ENCODE results near the gene CENPP.

Gene CENPP

GRCh38 chr9:92325269-92325990 is at the start of gene CENPP, which contains the start of gene NOL8:
CENPP (plus strand) TSS chr9:92325953.
NOL8 (minus strand) TSS chr9:92325350; CDS start chr9:92324161, 1,189 bp downstream.
- peak; percentile 88 for DNase-seq (ENCODE audit: low spot score)

DNA sequence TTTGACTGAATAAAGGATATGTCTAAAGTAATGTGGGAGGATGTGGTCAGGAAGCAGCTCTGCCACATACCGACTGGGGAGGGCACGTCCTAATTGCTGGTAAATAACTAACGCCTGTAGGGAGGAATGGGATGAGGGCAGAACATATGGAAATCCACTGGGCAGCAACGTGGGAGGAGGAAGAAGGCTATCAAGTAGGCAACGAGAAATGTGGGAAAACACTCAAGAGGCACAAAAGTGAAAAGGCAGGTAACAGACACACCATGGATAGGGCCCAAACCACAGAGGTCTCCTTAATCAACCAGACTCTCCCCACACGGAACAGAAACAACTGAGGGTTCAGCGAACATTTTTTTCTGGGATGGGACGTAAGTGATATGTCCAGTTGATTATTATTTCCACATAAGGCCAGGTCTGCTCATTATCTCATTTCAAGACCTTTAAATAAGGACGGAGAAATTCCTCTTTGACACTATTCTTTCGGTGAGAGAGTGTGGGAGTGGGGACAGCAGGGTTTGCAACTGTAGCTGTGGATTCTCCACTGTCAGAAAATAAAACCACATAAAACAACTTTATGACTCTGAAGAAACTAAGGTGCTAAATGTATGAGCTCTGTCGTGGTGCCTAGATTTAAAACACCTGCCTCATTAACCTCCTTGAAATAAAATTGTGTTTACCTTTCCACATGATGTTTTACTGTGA is 49.3 kb upstream of the CENPP start:
- DNase-seq (ENCODE audit: low spot score), result no peak

DNA sequence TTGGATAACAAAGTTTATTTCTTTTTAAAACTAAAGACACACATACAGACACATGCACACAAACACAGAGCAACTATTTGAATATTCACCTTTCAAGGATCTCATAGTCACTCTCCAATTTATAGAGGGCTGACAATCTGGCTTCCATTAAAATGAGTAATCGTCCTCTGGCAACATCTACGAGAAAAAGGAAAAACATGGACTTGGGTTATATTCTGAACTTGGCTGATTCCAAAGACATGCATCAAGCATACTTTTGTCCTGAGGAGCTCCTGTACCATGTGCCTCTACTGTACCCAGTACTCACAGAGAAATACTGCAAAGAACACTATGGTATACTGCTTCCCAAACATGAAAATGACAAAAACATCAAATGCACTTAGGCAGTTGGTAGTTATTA is 47.6 kb upstream of the CENPP start:
- no peak for DNase-seq (ENCODE audit: low spot score)

GRCh38 chr9:92279302-92279701 is 46.5 kb upstream of the CENPP start:
- no peak for DNase-seq (ENCODE audit: low spot score)

DNA sequence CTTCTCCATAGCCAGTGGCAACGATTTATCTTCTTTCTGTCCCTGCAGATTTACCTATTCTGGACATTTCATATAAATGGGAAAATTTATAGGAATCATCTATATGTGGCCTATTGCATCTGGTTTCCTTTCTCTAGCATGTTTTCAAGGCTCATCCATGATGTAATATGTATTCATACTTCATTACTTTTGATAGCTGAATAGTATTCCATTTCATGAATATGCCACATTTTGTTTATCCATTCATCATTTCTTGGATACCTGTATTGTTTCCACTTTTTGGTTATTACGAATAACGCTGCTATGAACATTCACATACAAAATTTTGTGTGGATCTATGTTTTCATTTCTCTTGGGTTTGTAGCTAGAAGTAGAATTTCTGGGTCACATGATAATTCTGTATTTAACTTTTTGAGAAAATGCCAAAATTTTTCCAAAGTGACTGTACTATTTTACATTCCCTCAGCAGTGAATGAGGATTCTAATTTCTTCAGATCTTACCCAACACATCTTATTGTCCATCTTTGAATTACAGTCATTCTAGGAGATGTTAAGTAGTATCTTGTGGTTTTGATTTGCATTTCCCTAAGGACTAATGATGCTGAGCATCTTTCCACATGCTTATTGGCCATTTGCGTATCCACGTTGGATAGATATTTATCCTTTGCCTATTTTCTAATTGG is 35.9 kb upstream of the CENPP start:
- no peak for DNase-seq (ENCODE audit: low spot score)

DNA sequence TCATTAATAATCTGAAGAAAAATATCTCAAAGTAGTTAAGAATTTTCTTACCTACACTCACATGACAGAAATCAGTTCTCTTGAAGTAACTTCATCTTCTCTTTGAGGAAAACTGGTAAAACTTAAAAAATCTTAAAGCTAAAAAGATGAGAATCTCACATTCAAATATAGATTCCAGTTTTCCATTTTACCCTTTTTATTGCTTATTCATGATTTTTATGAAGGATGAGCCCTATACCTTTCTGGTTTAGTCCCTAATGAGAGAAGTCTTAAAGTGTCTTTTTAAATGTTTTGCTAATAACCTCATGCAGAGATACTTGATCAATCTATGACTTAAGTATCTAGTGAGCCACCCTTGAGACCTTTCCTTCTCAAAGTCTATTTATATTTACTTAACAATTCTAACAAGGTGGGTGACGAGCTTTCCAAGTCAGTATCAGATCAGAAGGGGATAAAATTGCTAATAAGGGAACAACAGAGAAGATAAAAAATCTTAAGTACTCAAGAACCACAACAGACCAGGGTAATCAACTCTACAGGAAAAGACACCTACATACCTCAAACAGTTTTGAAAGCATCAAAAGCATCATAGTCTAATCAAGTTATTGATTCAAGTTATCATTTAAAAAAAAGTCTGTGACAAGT is 34.8 kb upstream of the CENPP start:
- DNase-seq (ENCODE audit: low spot score), result no peak

GRCh38 chr9:92291577-92291976 is 34.2 kb upstream of the CENPP start:
- no peak for DNase-seq (ENCODE audit: low spot score)

GRCh38 chr9:92292338-92293074 is 33.2 kb upstream of the CENPP start:
- peak; percentile 11 for DNase-seq (ENCODE audit: low spot score)

DNA sequence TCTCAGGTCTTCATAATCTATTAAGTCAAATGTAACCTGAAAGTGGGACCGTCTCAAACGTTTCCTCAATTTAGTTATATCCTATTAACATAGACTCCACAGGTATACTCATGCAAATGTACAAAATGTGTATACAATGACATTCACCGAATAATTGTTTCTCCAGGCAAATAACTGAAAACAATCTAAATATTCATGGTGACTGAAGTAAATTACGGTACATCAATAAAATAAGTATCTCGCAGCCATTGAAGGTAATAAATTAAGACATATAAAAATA is 32.7 kb upstream of the CENPP start:
- no peak for DNase-seq (ENCODE audit: low spot score)

GRCh38 chr9:92293452-92294296 is 32.1 kb upstream of the CENPP start, which contains the start of gene IARS1:
IARS1 (minus strand) TSS chr9:92293697; CDS start chr9:92289419, 4,278 bp downstream.
- DNase-seq (ENCODE audit: low spot score), result peak; percentile 97

- DNase-seq (ENCODE audit: low spot score), result peak; percentile 5
These were observed 31.5 kb upstream of the CENPP start for GRCh38 chr9:92294297-92294676.

GRCh38 chr9:92295240-92295790 is 30.4 kb upstream of the CENPP start:
- no peak for DNase-seq (ENCODE audit: low spot score)

- peak; percentile 10 for DNase-seq (ENCODE audit: low spot score)
These were observed 29.9 kb upstream of the CENPP start for GRCh38 chr9:92295827-92296258.

GRCh38 chr9:92297611-92298010 is 28.1 kb upstream of the CENPP start:
- no peak for DNase-seq (ENCODE audit: low spot score)

DNA sequence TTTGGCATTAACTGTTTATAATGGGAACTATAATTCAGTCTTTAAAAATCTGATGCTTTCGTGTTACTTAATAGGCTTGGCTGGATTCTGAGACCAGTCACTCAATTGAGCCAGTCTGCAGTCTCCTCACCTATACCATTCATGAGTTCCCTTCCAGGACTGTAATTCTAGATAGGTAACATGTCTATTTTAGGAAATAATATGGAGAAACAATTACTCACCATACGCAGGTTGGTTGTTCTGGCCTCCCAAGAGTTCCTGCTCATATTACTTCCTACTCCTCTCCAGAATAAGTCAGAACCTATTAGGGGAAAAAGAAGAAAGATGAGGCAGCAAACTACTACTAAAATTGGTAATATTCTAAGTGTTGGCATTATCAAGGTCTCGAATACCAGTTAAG is 27.7 kb upstream of the CENPP start:
- no peak for DNase-seq (ENCODE audit: low spot score)

DNA sequence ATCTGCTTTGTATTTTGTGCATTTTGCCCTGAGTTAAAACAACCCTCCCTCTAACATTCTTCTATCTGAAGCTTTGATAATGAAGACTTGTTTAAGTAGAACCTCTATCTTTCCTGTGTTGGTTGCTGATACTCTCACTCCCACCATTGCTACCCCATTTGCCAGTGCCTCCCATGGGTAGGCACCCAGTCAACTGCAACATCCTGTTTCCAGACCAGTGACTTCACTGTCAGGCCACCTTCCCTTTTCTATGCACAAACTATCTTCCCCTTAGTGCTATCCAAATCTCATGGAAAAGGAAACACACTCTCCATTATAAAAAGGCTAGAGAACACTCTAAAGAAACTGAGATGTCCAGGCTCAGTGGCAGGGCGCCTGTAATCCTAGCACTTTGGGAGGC is 26.6 kb upstream of the CENPP start:
- DNase-seq (ENCODE audit: low spot score), result no peak

GRCh38 chr9:92300936-92301335 is 24.8 kb upstream of the CENPP start:
- DNase-seq (ENCODE audit: low spot score), result no peak

DNA sequence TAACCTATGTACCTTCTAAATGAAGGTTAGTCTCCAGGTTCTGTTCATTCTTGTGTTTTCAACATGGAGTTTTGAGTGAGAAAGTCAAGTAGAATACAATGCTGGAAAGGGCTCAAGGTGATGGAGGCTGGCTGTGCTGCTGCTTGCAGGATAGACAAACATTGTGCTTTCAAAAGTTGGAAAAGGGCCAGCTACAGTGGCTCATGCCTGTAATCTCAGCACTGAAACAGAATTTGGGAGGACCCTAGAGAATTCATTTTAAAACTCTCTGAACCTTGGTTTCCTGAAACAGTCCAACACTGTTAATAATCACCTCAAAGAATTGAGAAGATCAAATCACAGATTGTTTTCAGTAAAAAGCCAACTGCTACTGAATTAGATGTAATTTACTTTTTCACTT is 16.9 kb upstream of the CENPP start:
- DNase-seq (ENCODE audit: low spot score), result no peak

DNA sequence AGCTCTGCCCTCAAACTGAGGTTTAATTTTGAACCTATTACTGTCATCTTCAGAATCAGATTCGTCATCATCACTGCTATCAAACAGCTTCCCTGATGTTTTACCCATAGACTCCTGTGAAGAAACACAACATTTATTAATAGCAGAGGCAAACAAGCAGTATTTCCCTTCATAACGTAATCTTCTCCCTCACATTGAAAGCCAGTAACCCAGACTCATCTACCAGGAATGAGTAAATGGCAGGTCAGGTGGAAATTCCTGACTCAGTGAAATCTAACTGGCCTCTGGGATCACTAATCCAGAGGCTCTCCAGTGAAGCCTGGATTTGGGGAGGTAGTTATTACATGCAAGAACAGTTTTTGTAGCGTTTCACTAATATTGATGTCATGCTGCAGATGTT is 15.2 kb upstream of the CENPP start:
- DNase-seq (ENCODE audit: low spot score), result no peak

DNA sequence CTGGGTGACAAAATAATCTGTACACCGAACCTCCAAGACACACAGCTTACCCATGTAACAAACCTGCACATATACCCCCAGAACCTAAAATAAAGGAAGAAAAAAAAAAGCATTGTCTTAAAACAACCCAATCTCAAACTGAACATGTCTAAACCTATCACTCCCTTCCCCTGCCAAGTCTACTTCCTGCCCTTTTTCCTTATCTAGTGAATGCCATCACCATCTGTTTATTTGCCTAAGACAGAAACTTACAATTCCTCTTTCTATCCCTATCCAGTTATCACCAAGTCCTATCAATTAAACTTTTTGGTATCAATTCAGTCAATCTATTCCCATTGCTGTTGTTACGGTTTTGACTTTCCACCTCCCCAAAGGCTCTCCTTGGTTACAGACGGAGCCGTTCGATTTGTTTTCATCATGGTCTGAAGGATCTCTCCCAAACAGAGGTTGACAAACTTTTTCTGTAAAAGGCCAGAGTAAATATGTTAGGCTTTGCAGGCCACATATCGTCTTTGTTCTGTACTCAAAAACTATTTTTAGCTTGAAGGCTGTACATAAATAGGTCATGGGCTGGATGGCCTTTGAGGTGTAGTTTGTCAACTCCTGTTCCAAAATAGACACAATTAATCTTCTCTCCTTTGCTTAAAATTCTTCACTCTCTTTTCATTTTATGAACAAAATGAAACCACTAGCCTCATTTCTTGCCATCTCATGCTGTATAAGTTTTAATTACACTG is 12.7 kb upstream of the CENPP start:
- no peak for DNase-seq (ENCODE audit: low spot score)

Data from kidney capillary endothelial cell (primary cell).